Neural crest cell (in vitro differentiated cells): ENCODE measurements around the gene ACAP3. TPM values are rescaled to one million over a fixed set of nuclear protein-coding genes. Genes with fewer than 3 reads are reported as not detected.

Experiments used
- DNase-seq: peaks from one replicate; pipeline ENCODE4 v3.0.0; 2021; ENCODE audit warnings: low read depth, mixed read lengths, low spot score
- H3K27ac Mint-ChIP-seq: one replicate; pipeline ENCODE4 v1.8.0; 2021; ENCODE audit warnings: mild to moderate bottlenecking, mixed read lengths; ENCODE audit not compliant: unreplicated experiment
- H3K27me3 Mint-ChIP-seq: 2 replicates; pipeline ENCODE4 v1.8.0; 2021; ENCODE audit warnings: low read depth, mild to moderate bottlenecking, mixed read lengths
- H3K36me3 Mint-ChIP-seq: 2 replicates; pipeline ENCODE4 v1.8.0; 2021; ENCODE audit warnings: low read depth, mild to moderate bottlenecking, mixed read lengths
- H3K4me1 Mint-ChIP-seq: 2 replicates; pipeline ENCODE4 v1.8.0; 2021; ENCODE audit warnings: mixed read lengths
- H3K4me3 Mint-ChIP-seq: one replicate; pipeline ENCODE4 v1.8.0; 2021; ENCODE audit warnings: mild to moderate bottlenecking, mixed read lengths
- H3K9me3 Mint-ChIP-seq: 2 replicates; pipeline ENCODE4 v1.8.0; 2021; ENCODE audit warnings: mixed read lengths
- CTCF ChIP-seq: fragments of 200-600 bp; sonication (generic); conservative IDR thresholded peaks from 2 replicates; pipeline ENCODE4 v1.5.0; 2021; ENCODE audit warnings: antibody characterized with exemption, mild to moderate bottlenecking
- total RNA-seq: library from RNA; stranded (reverse); gene quantifications from 2 replicates; pipeline ENCODE4 v1.2.1, GENCODE V29; 2021

Gene ACAP3
- total RNA-seq, 1 donor from 2014 or later, result 124 TPM

GRCh38 chr1:1285611-1286311 is 22.0 kb downstream of the ACAP3 start:
- Mint-ChIP-seq H3K4me3 (no peak overlapping the region), H3K36me3 (no peaks in the 10 kb centered on the region), H3K27me3 (peaks cover 2% of the 10 kb centered on the region), H3K9me3 (no peaks in the 10 kb centered on the region), H3K4me1 (no peaks in the 10 kb centered on the region), H3K27ac (no peak overlapping the region)
- no peak for DNase-seq
- no peak for TF ChIP-seq CTCF

GRCh38 chr1:1285102-1285571 is 22.6 kb downstream of the ACAP3 start:
- Mint-ChIP-seq H3K9me3 (no peaks in the 10 kb centered on the region), H3K27ac (no peak overlapping the region), H3K27me3 (peaks cover under 1% of the 10 kb centered on the region), H3K4me3 (no peak overlapping the region), H3K4me1 (no peaks in the 10 kb centered on the region), H3K36me3 (no peaks in the 10 kb centered on the region)
- DNase-seq, result no peak
- no peak for TF ChIP-seq CTCF

- no peak overlapping the region for H3K4me3 Mint-ChIP-seq
- H3K4me1 Mint-ChIP-seq, result no peaks in the 10 kb centered on the region
- no peaks in the 10 kb centered on the region for H3K27me3 Mint-ChIP-seq
- H3K9me3 Mint-ChIP-seq, result no peaks in the 10 kb centered on the region
- no peak for TF ChIP-seq CTCF
- DNase-seq, result no peak
- no peak overlapping the region for H3K27ac Mint-ChIP-seq
- H3K36me3 Mint-ChIP-seq, result no peaks in the 10 kb centered on the region
Observed at GRCh38 chr1:1284221-1285101, 23.3 kb downstream of the ACAP3 start.

DNA sequence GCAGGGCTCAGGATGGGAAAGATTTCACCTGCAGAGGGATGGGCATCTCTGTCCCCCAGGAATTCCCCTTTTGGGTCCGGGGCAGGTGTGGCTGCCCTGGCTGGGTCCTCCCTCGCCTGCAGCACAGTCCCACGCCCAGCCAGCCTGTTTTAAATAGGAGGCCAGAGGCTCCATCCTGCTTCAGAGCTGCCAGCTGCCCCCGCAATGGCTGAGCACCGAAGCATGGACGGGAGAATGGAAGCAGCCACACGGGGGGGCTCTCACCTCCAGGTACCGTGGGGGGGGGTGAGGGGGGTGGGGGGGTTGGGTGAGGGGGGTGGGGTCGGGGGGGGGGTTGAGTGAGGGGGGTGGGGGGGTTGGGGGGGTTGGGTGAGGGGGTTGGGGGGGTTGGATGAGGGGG is 23.9 kb downstream of the ACAP3 start:
- H3K27ac Mint-ChIP-seq, result no peak overlapping the region
- H3K4me1 Mint-ChIP-seq, result no peaks in the 10 kb centered on the region
- no peaks in the 10 kb centered on the region for H3K9me3 Mint-ChIP-seq
- no peaks in the 10 kb centered on the region for H3K27me3 Mint-ChIP-seq
- no peak overlapping the region for H3K4me3 Mint-ChIP-seq
- DNase-seq, result no peak
- H3K36me3 Mint-ChIP-seq, result no peaks in the 10 kb centered on the region
- no peak for TF ChIP-seq CTCF

- H3K36me3 Mint-ChIP-seq, result no peaks in the 10 kb centered on the region
- no peak for DNase-seq
- no peaks in the 10 kb centered on the region for H3K4me1 Mint-ChIP-seq
- no peak overlapping the region for H3K27ac Mint-ChIP-seq
- no peaks in the 10 kb centered on the region for H3K9me3 Mint-ChIP-seq
- TF ChIP-seq CTCF, result no peak
- H3K4me3 Mint-ChIP-seq, result peak overlapping the region; percentile 23
- H3K27me3 Mint-ChIP-seq, result no peaks in the 10 kb centered on the region
Observed at GRCh38 chr1:1282998-1283397, 24.7 kb downstream of the ACAP3 start.
